ENCODE results near the gene RAB11FIP5. TPM values are rescaled to one million over a fixed set of nuclear protein-coding genes. Genes with fewer than 3 reads are reported as not detected.
"Not testable (repeated sequence)": the region's sequence is repeated elsewhere in the genome, so short reads cannot be mapped to it uniquely, and the experiment has no call there.

The RAB11FIP5 gene
- polyA plus RNA-seq, 1 donor, result 13.0 TPM

GRCh38 chr2:73070643-73071359 is 41.9 kb downstream of the RAB11FIP5 start:
- DNase-seq (ENCODE audit: low read depth), result no peak

GRCh38 chr2:73069855-73070642 is 42.7 kb downstream of the RAB11FIP5 start:
- no peak for DNase-seq (ENCODE audit: low read depth)

- no peak for DNase-seq (ENCODE audit: low read depth)
Observed at GRCh38 chr2:73069041-73069854, 43.5 kb downstream of the RAB11FIP5 start.

GRCh38 chr2:73068147-73068546 is 44.6 kb downstream of the RAB11FIP5 start:
- no peak for DNase-seq (ENCODE audit: low read depth)

- DNase-seq (ENCODE audit: low read depth), result no peak
Observed at GRCh38 chr2:73067043-73067442, 45.7 kb downstream of the RAB11FIP5 start.

GRCh38 chr2:73065070-73065469 is 47.7 kb downstream of the RAB11FIP5 start:
- not testable (repeated sequence) for DNase-seq (ENCODE audit: low read depth)

GRCh38 chr2:73063909-73064875 is 48.6 kb downstream of the RAB11FIP5 start:
- no peak for DNase-seq (ENCODE audit: low read depth)

GRCh38 chr2:73063472-73063871 is 49.3 kb downstream of the RAB11FIP5 start:
- DNase-seq (ENCODE audit: low read depth), result no peak

- DNase-seq (ENCODE audit: low read depth), result no peak
Observed at GRCh38 chr2:73059106-73059505, 53.6 kb downstream of the RAB11FIP5 start.

- DNase-seq (ENCODE audit: low read depth), result no peak
Observed at GRCh38 chr2:73054980-73055379, 57.8 kb downstream of the RAB11FIP5 start.

- DNase-seq (ENCODE audit: low read depth), result no peak
Observed at GRCh38 chr2:73053316-73054114, 59.2 kb downstream of the RAB11FIP5 start.

GRCh38 chr2:73050121-73050545 is 62.6 kb downstream of the RAB11FIP5 start:
- no peak for DNase-seq (ENCODE audit: low read depth)

GRCh38 chr2:73043929-73044832 is 68.6 kb downstream of the RAB11FIP5 start:
- DNase-seq (ENCODE audit: low read depth), result no peak

GRCh38 chr2:73043276-73043675 is 69.5 kb downstream of the RAB11FIP5 start:
- no peak for DNase-seq (ENCODE audit: low read depth)

GRCh38 chr2:73037947-73038585 is 74.7 kb downstream of the RAB11FIP5 start:
- DNase-seq (ENCODE audit: low read depth), result no peak

- no peak for DNase-seq (ENCODE audit: low read depth)
Observed at GRCh38 chr2:73036766-73037165, 76.0 kb downstream of the RAB11FIP5 start.

- no peak for DNase-seq (ENCODE audit: low read depth)
Observed at GRCh38 chr2:73035899-73036711, 76.6 kb downstream of the RAB11FIP5 start.

All from forelimb muscle (tissue), 1 donor.